ENCODE results near the gene CDK10.
A peak's percentile ranks its signal among the peaks of the same experiment; 100 is the strongest.
"Not testable (repeated sequence)": the region's sequence is repeated elsewhere in the genome, so short reads cannot be mapped to it uniquely, and the experiment has no call there.

Gene CDK10, protein sequence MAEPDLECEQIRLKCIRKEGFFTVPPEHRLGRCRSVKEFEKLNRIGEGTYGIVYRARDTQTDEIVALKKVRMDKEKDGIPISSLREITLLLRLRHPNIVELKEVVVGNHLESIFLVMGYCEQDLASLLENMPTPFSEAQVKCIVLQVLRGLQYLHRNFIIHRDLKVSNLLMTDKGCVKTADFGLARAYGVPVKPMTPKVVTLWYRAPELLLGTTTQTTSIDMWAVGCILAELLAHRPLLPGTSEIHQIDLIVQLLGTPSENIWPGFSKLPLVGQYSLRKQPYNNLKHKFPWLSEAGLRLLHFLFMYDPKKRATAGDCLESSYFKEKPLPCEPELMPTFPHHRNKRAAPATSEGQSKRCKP

DNA sequence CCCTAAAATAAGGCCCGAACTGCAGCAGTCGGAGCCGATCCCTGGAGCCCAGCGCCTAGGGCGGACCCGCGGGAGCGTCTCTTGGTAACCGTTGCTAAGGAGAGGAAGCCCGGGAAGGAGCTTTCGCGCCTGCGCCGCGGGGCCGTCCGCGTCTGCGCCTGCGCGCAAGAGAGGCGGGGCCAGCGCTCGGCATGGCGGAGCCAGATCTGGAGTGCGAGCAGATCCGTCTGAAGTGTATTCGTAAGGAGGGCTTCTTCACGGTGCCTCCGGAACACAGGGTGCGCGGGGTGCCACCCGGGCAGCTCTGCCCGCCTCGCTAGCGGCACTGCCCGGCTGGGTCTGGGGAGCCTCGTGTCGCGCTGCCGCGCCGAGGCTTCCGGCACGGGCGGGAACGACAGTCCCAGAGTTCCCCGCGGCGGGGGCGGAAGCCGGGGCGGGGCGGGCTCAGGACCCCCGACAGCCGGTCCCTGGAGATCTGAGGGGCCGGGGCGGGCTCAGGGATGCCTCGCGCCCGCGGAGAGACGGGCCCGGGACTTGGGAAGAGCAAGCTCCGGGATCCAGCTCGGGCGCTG is at the start of gene CDK10:
Gene CDK10 (plus strand): TSS at position 170 of the 572 bp plus-strand sequence. CDS start 22 bp downstream, at position 192.
- peak; percentile 88 for DNase-seq

DNA sequence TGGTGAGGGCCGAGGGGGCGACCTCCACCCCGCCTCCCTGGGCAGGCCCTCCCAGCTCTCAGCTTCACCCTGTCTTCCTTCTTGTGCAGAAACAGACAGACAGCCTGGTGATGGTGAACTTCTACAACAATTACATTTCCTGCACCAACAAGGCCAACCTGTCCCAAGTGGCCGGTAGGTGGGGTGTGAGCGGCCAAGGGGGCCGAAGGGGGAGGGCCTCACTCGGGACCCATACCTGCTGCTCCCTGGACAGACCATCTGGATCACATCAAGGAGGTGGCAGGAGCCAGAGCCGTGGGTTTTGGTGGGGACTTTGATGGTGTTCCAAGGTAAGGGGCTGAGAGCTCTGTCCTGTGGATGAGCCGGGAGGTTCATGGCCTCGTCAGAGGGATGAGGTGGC is 49.1 kb upstream of the CDK10 start:
- no peak for DNase-seq

DNA sequence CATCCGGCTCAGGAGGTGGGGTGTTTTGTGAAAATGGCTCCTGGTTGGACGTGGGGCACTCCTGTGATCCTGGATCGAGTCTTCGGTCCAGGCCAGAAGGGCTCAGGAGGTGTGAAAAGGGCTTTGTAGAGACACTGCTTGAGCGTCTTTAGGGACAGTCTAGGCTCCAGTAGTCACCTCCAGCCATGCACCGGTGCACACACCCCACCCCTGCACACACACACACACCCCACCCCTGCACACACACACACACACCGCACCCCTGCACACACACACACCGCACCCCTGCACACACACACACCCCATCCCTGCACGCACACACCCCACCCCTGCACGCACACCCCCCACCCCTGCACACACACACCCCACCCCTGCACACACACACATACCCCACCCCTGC is 48.0 kb upstream of the CDK10 start:
- DNase-seq, result no peak

DNA sequence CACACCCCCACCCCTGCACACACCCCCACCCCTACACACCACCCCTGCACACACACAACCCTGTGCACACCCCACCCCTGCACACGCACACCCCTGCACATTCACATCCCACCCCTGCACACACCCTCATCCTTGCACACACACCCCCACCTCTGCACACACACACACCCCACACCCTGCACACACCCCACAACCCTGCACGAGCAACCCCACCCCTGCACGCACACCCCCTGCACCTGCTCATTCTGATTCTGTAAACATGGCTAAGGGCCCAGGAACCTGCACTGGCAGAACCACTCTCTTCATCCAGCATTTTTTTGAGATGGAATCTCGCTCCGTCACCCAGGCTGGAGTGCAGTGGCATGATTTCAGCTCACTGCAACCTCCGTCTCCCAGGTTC is 47.1 kb upstream of the CDK10 start:
- DNase-seq, result no peak

DNA sequence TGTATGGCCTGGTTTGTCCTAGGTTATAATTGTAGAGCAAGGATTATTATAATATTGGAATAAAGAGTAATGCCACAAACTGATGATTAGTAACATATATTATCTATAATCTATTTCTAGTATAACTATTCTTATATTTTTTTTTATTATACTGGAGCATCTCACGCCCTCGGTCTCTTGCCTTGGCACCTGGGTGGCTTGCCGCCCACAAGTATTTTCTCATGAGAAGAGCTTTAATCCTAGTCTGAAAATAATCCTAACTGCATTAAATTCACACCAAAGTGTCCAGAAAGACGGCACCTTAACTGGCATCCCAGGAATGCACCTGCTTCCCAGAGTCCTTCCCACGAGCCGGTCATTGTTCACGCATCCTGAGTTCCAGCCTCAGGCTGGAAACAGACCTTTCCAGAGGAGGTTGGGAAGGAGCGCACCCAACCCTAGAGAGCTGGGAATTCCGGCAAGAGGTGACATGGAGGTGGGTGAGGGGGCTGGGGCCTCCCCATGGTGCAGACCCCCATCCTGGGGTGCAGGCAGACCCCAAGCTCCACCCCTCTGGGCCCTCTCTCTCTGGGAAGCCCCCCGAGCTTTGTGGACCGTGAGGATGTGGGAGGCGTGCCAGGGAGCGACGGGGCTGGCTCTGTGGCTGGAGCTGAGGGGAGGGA is 44.9 kb upstream of the CDK10 start:
- no peak for DNase-seq

DNA sequence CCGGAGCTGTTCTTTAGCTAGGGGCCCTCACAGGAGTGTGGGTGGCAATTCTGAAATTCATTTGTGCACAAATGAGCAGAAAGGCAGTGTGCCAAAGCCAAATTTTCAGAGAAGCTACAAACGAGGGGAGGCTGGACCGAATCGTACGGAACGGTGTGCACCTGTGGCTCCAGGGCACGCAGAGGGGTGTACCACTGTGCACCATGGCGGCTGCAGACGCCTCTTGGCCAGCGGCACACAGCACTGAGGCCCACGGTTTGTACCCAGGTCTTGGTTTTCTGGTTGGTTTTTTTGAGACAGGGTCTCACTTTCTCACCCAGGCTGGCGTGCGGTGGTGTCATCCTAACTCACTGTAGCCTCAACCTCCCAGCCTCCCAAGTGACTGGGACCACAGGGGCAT is 43.9 kb upstream of the CDK10 start:
- DNase-seq, result no peak

DNA sequence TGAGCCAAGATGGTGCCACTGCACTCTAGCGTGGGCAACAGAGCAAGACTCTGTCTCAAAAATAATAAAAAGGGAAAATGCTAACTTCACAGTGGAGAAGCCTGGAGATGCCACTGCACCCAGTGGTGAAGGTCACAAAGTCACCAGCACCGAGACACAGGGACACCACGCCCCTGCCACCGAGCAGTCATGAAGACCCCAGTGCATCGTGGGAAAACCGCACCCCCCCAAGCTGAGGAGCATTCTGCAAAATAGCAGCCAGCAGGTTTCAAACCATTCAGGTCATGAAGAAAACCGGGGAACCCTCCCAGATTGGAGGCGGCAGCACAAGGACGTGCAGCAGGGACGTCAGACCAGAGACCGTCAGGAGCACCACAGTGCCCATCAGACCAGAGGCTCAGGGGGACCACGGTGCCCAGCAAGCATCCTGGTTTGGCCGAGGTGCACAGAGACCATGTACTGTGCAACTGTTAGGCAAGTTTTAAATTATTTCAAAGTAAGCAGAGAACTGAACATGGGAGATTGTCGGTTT is 42.7 kb upstream of the CDK10 start:
- no peak for DNase-seq

DNA sequence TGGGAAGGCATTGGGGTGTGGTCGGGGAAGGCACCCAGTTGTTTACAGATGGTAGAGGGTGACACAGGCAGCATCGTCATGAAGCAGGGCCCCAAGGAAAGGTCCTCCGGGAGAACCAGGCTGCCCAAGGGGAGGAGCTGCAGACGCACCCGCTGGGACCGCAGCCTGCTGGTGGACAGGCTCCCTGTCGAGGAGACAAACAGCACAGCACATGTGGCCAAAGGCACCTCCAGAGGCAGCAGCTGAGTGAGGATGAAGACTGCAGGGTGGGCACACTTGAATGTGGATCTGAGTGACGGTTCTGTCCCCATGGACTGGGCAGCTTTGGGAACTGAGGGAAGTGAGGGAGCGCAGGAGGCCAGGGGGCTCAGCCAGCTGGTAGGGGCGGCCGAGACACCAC is 41.4 kb upstream of the CDK10 start:
- no peak for DNase-seq

DNA sequence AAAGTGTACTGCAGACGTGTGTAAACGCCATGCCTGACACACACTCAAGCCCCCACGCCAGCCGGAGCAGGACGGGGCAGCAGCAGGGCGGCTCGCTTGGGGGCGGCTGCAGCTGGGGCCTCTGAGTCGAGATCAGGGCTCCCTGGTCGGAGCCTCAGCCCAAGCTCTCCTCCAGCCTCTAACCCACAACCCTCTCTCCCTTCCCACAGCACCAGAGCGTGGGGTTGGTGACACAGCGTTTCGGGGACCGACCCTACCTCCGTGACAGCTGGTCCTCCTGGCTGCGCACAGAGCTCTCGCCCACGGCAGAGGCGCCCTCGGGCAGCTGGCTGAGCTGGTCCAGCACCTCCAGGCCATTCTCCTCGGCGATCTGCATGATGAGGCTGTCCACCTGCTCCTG is 40.2 kb upstream of the CDK10 start:
- DNase-seq, result no peak

DNA sequence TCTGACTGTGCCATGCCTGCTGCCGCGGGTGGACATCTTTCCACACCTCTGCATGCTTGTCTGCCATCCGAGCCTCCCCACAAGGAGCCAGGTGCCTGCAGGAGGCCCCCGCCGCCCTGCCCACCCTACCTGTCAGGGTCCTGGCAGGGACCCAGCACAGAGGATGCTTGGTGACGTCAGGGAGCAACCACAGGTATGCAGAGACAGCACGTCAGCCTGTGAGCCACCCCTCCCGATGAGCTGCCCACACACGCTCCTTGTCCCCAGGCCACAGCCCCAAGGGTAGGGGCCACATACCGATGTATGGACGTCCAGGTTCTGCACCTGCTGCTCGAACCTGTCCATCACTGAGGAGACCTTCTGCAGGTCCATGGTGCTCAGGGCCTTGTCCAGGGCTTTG is 39.6 kb upstream of the CDK10 start:
- no peak for DNase-seq

DNA sequence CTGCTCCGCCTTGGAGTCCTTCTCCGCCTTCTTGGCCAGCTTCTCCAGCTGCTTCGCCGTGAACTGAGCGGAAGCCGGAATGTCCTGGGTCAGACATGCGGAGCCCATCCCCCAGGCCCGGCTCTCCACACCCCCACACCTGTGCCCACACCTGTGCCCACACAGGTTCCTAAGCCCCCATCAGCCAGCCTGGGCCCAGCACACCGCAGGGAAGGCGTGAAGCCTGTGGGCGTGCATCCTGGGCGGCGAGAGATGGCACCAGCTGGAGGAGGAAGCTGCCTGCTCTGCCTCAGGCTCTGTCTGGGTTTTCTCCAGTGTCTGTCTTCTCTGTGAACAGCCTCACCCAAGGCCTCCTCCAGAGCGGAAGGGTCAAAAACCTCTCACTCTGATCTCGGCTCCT is 34.9 kb upstream of the CDK10 start:
- DNase-seq, result no peak

DNA sequence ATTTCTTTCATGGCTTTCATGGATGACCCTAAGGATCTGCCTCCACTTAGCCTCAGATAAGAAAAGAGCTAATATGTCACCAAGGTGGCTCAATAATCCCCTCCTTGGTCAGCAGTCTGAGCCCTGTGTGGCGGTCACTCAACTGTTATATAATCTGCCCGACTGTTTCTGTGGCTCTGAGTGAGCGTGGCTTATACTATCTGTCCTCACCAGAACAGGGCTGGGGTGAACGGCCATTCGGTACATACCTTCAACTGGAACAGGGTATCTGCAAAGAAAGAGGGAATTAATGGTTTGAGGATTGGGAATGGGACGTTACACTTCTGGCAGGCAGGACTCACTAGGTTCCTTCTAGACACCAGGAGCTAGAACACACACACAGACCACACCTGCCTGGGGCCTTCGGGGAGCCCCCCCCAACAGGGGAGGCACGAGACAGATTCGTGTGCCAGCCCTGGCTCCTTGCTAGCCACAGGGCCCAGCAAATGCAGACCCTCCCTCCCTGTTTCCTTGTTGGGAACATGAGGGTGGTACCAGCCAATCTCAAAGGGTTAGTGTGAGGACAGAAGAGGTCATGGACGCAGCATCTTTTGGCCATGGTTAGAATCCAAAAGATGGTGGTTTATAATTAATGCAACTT is 32.7 kb upstream of the CDK10 start:
- no peak for DNase-seq

DNA sequence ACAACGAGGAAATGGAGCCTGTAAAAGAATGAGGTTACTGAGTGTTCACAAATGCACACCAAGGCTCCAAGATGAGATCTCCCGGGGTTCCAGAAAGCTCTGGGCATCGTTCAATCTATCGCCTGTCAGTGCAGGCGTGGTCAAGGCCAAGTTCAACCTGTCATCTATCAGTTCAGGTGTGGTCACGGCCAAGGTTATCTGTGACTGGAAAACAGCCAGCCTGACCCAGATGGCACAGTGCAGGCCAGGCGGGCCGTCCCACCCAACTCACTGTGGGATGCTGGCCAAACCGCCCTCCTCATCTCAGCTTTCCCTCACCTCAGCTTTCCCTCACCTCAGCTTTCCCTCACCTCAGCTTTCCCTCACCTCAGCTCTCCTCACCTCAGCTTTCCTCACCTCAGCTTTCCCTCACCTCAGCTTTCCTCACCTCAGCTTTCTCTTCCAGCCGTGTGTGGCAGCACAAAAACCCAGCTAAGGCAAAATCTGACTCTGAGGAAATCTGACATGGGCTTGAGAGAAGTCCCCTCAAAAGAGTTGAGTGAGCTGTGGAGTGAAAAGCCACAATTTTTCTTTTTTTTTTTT is 31.3 kb upstream of the CDK10 start:
- DNase-seq, result no peak

DNA sequence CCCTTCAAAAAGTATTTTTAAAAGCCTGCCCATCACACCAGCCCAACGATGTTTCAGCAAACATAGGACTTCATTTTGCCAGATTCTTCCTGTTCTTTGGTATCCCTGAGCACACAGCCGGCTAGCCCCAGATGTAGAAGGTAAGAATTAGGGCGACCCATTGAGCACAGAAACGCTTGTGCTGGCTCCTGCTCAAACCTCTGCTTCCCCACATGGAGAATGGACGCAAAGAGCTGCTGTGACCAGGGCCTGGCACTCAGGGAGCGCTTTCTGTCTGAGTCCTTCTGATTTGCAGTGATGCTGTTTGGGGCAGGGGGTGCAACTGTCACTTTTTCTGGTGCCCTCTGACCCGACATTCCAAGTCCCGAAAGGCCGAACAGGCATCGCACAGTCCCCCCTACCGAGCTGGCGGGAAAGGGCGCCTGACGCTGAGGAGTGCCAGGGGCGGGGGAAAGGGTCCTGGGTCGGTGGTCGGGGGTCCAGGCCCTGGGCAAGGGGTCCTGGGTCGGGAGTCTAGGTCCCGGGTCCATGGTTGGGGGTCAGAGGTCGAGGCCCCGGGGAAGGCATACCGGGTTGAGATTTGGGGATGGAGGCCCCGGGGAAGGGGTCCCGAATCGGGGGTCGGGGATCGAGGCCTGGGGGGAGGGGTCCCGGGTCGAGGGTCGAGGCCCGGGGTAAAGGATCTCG is 29.9 kb upstream of the CDK10 start:
- no peak for DNase-seq

DNA sequence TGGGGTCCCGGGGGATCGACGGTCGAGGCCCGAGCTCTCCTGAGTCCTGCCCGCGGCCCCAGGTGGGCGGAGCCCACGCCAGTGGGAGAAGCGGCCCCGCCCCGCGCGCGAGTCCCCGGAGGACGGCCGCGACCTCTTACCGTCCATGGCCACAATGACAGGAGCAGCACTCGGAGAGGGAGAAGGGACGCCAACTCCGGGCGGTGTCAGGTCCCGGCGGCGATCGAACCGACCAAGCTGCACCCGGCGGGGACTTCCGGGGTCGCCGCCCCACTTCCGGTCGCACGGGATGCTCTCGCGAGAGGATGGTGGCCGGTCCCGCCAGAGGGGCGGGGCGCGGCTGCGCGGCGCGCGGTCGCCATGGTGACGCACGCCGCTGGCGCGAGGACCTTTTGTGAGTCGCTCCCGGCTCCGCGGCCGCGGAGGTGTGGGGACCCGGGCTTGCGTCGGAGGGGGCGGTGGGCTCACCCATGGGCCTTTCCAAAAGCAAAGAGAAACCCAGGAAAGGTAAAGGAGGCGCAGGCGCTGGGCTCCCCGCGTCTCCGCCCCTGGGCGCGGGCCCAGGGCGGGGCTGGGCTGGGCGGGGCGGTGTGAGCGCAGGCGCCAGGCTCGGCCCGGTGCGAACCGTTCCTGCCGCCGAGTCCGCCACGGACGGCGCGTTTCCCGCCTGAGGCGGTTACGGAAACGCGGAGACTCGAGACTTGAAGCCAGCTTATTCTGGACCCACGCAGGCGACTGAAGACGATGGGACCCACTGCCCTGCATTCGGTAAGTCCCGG is 28.9 kb upstream of the CDK10 start, which contains the start of the genes CHMP1A and SPATA33:
Gene CHMP1A (minus strand): TSS at position 267 of the 779 bp plus-strand sequence. CDS start 120 bp downstream, at position 147.
Gene SPATA33 (plus strand): TSS at position 395 of the 779 bp plus-strand sequence. CDS start 76 bp downstream, at position 471.
- DNase-seq, result peak; percentile 93

DNA sequence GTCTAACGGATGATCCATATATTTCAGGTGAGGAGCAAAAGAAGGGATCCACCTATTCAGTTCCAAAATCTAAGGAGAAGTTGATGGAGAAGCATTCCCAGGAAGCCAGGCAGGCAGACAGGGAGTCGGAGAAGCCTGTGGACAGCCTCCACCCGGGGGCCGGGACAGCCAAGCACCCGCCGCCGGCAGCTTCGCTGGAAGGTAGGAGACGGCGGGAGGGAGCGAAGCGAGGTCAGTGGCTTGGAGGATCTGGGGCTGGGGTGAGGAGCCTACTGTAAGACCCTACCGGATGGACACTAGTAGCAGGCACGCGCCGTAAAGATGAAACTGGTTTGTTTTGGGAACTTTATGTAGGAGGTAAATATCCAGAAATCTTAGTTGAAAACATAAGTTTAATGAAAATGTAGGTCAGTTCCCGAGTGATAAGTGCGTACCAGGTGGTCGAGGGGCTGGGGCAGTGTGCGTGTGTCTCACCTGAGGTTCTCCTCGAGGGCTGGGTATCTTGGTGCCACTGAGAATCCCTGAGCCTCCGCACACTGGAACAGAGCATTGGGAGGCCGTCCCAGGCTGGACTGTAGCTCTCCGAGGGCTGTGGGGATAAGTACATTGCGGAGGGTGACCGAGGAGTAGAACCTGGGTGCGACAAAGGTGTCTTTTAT is 28.1 kb upstream of the CDK10 start:
- DNase-seq, result no peak

DNA sequence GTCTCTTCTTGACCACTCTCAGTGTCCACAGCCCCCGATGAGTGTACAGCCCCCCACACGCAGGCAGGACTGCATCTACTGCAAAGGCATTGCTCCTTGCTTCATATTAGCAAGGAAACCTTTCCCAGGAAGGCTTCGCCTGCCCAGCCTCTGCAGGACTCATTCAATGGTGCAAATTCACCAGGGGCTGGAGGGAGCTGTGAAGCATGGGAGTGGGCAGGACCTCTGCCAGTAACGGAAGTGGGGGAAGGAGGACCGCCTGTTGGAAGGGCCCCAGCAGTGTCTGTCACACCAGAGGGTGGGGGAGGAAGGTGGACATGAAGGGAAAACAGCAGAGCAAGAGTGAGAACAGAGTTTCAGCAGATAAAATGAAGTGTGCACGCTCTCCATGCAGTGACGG is 26.3 kb upstream of the CDK10 start:
- DNase-seq, result no peak

DNA sequence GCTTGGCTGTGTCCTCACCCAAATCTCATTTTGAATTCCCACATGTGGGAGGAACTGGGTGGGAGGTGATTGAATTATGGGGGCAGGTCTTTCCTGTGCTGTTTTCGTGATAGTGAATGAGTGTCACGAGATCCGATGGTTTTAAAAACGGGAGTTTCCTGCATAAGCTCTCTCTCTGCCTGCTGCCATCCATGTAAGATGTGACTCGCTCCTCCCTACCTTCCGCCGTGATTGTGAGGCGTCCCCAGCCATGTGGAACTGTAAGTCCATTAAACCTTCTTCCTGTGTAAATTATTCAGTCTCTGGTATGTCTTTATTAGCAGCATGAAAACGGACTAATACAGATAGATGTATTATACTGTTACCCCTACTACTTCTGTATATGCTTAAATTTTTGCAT is 25.3 kb upstream of the CDK10 start:
- no peak for DNase-seq

DNA sequence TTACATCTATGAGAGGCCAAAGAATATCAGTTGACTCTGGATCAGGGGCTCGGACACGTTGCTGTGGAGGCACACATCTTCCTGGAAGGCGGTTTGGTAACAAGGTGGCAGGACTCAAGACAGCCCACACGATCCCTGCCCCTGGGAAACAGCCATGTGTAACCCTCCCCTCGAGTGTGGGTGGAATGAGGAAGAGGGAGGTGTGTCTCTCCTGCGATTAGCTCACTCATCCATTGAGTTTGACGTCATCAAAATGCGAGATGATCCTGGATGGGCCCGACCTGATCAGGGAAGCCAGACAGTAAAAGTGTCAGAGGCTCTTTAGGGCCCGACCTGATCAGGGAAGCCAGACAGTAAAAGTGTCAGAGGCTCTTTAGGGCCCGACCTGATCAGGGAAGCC is 22.3 kb upstream of the CDK10 start:
- DNase-seq, result not testable (repeated sequence)

DNA sequence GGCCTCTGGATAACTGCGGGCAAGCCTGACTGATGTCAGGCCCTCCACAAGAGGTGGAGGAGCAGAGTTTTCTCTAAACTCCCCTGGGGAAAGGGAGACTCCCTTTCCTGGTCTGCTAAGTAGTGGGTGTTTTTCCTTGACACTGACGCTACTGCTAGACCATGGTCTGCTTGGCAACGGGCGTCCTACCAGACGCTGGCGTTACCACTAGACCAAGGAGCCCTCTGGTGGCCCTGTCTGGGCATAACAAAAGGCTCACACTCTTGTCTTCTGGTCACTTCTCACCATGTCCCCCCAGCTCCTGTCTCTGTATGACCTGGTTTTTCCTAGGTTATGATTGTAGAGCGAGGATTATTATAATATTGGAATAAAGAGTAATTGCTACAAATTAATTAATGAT is 19.5 kb upstream of the CDK10 start:
- not testable (repeated sequence) for DNase-seq

DNA sequence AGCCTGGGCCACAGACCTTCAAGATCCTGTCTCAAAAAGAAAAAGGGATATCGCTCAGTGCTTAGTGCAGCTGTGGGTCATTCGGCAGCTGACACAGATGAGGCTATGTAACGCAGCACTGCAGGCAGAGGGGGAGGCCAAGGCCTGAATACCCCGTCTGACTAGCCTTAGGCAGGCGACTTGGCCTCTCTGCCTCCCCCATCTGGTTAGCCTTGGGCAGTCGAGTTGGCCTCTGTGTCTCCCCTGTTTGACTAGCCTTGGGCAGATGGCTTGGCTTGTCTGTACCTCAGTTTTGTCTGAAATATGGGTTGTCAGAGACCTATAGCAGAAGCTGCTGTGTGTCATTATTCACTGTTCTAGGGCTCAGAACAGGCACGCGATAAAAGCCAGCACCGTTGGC is 18.9 kb upstream of the CDK10 start:
- no peak for DNase-seq
